ENCODE data around the gene PPP1R2C.

PPP1R2C gene

GRCh38 chrX:42748067-42748850 is 29.7 kb downstream of the PPP1R2C start:
- DNase-seq (ENCODE audit: low read depth), result no peak

- DNase-seq (ENCODE audit: low read depth), result no peak
These were observed 31.4 kb downstream of the PPP1R2C start for GRCh38 chrX:42746606-42747005.

DNA sequence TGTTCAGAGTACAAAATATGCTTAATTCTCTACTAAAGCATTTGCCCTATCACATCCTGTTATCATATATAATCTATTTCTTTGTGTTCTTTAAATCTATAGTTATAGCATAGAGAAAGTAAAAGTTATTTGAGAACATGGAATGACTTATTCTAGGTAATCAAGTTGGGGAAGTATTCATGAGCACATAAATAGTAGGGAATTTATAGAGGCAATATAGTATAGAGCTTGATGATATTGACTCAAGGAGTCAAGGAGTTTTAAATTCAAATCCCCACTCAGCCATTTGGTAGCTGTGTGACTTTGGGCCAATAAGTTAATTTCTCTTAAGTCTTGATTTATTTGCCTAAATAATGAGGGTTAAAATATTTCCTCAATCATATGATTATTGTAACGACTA is 37.5 kb downstream of the PPP1R2C start:
- no peak for DNase-seq (ENCODE audit: low read depth)

GRCh38 chrX:42739741-42740140 is 38.2 kb downstream of the PPP1R2C start:
- DNase-seq (ENCODE audit: low read depth), result no peak

DNA sequence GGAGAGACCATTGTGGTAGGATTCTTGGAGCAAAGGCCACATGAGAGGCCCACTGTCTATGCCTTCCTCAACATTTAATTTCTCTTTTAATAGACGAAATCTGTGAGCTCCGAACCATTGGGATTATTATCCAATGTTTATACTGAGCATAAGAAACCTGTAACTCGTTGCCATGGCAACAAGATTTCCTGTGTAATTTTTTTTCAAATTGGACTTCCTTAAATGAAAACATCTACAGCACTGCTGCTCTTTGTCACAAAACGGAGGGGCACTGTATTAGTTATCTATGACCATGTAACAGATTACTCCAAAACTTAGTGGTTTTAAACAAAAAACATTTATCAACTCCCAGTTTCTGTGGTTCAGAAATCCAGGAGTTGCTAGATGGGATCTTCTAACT is 38.7 kb downstream of the PPP1R2C start:
- DNase-seq (ENCODE audit: low read depth), result no peak

DNA sequence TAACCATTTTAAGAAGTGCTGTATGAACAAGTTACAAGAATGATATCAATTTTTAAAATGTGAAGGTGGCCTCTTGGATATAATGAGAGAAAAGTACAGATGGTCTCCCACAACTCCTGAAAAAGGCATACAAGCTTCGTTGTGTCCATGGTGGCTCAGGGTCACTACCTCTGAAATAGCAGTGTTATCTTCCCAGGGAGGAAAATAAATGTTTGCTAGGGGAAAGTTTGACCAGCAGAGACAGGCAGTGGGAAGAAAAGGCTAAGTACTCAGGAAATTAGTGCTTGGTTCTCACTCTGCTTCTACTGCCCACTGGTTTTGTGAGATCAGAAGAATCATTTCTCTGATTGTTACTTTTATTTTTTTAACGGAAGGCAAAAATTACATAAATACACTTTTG is 39.4 kb downstream of the PPP1R2C start:
- no peak for DNase-seq (ENCODE audit: low read depth)

DNA sequence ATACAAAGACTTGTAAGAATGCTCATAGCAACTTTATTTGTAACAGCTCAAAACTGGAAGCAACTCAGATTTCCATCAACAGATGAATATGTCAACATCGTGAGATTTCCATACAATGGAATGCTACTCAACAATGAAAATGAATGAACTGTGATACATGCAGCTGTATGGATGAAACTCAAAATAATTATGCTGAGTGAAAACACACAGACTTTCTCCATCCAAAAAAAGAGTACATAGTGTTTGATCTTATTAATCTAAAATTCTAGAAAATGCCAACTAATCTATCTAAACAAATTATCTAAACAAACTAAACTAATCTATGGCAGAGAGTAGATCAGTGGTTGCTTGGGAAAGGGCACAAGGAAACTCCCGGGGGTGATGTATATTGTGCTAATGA is 42.7 kb downstream of the PPP1R2C start:
- DNase-seq (ENCODE audit: low read depth), result no peak

GRCh38 chrX:42732506-42732905 is 45.5 kb downstream of the PPP1R2C start:
- no peak for DNase-seq (ENCODE audit: low read depth)

Measured in activated T-helper 9 cell treated with anti-CD3 and anti-CD28 coated beads, Interleukin-2, amount 50 U/mL, for 16 hours (primary cell).